Left ventricle myocardium inferior (tissue), 1 donor: ENCODE results near the gene TAGLN. TPM values are rescaled to one million over a fixed set of nuclear protein-coding genes. Genes with fewer than 3 reads are reported as not detected.
A peak's percentile ranks its signal among the peaks of the same experiment; 100 is the strongest.

Source experiments
- DNase-seq: peaks from one replicate; pipeline ENCODE4 v3.0.0-alpha.2; 2020
- H3K27ac ChIP-seq: fragments of 200-600 bp; replicated peaks from 2 replicates; pipeline ENCODE4 v1.8.0; 2021
- H3K27me3 ChIP-seq: fragments of 200-600 bp; 2 replicates; pipeline ENCODE4 v1.8.0; 2021; ENCODE audit warnings: low read depth
- H3K36me3 ChIP-seq: fragments of 200-600 bp; 2 replicates; pipeline ENCODE4 v1.8.0; 2021
- H3K4me1 ChIP-seq: fragments of 200-600 bp; 2 replicates; pipeline ENCODE4 v1.8.0; 2021
- H3K4me3 ChIP-seq: fragments of 200-600 bp; 2 replicates; pipeline ENCODE4 v1.8.0; 2021; ENCODE audit warnings: mild to moderate bottlenecking, moderate library complexity
- H3K9me3 ChIP-seq: fragments of 200-600 bp; replicated peaks from 2 replicates; pipeline ENCODE4 v1.8.0; 2021
- intact Hi-C: fragments of 100-400 bp; cut with micrococcal nuclease; formaldehyde crosslinking; loops from one replicate; pipeline ENCODE4 v1.11.0; 2022
- total RNA-seq: library from RNA; stranded (reverse); fragmentation: NEBNext Ultra II Directional; extraction: Animal tissue kit (Norgen Biotek cat#: 25700); gene quantifications from one replicate; pipeline ENCODE4 v1.2.1, GENCODE V29; 2021
- TF ChIP-seq, protein P1 (sequence below): fragments of 200-600 bp; IDR thresholded peaks from 2 replicates; pipeline ENCODE4 v1.8.0; 2021; ENCODE audit warnings: antibody characterized with exemption, mild to moderate bottlenecking, borderline replicate concordance
- donor health status: DM: no; HTN: yes; CAD: no; lungs with severe emphysema.

Gene TAGLN
- total RNA-seq, 1 donor from 2014 or later: 113 TPM

DNA sequence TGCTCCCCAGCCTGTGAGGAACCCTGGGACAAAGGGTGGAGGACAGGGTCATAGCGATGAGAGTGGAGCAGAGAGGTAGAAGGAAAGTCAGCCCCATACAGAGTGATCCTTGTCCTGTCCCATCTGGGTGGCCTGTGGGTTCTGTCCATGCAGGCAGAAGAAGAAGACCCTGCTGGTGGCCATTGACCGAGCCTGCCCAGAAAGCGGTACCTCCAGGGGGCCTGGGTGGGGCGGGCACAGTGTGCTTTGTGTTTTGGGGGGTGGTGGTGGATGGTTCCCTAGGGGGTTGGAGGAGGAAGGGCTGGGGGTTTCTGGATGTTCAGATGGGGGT lies 12.8 kb upstream of the TAGLN start:
- intact Hi-C loops: no loop called here
- no peak for DNase-seq
- Histone ChIP-seq H3K4me1 (peaks cover 3% of the 10 kb centered on the region), H3K4me3 (no peak overlapping the region), H3K36me3 (peaks cover 84% of the 10 kb centered on the region), H3K27ac (peak overlapping the region; percentile 33), H3K27me3 (no peaks in the 10 kb centered on the region), H3K9me3 (no peaks in the 10 kb centered on the region)
- TF ChIP-seq, protein P1, sequence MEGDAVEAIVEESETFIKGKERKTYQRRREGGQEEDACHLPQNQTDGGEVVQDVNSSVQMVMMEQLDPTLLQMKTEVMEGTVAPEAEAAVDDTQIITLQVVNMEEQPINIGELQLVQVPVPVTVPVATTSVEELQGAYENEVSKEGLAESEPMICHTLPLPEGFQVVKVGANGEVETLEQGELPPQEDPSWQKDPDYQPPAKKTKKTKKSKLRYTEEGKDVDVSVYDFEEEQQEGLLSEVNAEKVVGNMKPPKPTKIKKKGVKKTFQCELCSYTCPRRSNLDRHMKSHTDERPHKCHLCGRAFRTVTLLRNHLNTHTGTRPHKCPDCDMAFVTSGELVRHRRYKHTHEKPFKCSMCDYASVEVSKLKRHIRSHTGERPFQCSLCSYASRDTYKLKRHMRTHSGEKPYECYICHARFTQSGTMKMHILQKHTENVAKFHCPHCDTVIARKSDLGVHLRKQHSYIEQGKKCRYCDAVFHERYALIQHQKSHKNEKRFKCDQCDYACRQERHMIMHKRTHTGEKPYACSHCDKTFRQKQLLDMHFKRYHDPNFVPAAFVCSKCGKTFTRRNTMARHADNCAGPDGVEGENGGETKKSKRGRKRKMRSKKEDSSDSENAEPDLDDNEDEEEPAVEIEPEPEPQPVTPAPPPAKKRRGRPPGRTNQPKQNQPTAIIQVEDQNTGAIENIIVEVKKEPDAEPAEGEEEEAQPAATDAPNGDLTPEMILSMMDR: no peak

DNA sequence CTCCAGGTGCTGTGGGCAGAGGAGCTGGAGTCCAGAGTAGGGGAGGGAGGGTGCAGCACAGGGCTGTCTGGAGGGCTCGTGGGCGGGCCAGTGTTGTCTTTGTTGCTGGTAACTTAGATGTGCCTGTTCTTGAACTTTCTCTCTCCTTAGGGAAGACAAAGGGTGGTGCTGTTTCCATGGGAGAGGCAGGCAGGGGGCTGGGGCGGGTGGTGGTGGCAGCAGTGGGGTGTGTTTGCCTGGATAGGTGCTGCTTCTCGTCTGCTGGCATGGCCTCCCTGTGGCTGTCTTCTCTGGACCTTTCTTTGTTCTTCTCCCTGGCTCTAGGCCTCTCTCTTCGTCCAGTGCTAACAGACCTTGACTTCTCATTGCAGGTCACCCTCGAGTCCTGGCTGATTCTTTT lies 12.2 kb upstream of the TAGLN start:
- TF ChIP-seq, protein P1: no peak
- Histone ChIP-seq H3K4me3 (no peak overlapping the region), H3K4me1 (no peaks in the 10 kb centered on the region), H3K9me3 (no peaks in the 10 kb centered on the region), H3K36me3 (peaks cover 88% of the 10 kb centered on the region), H3K27ac (no peak overlapping the region), H3K27me3 (no peaks in the 10 kb centered on the region)
- DNase-seq: no peak
- intact Hi-C loops: no loop called here

DNA sequence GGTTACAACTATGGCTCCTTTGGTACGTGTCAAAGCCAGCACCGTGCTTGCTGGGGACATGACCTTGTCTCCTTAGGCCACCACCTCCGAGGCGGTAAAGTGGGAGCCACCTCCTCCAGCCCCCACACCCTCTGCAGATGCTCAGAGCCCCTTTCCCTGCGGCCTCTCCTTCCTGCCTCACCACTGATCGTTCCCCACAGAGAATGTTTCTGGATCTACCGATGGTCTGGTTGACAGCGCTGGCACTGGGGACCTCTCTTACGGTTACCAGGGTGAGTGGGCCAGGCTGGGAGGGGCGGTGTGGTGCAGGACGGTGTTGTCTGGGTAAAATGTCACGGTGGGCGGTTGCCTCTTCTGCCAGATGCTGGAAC lies 11.8 kb upstream of the TAGLN start:
- intact Hi-C loops: no loop called here
- no peaks in the 10 kb centered on the region for H3K27me3 ChIP-seq
- no peaks in the 10 kb centered on the region for H3K9me3 ChIP-seq
- H3K27ac ChIP-seq: no peak overlapping the region
- H3K4me3 ChIP-seq: no peak overlapping the region
- TF ChIP-seq, protein P1: no peak
- H3K36me3 ChIP-seq: peaks cover 88% of the 10 kb centered on the region
- H3K4me1 ChIP-seq: no peaks in the 10 kb centered on the region
- no peak for DNase-seq

DNA sequence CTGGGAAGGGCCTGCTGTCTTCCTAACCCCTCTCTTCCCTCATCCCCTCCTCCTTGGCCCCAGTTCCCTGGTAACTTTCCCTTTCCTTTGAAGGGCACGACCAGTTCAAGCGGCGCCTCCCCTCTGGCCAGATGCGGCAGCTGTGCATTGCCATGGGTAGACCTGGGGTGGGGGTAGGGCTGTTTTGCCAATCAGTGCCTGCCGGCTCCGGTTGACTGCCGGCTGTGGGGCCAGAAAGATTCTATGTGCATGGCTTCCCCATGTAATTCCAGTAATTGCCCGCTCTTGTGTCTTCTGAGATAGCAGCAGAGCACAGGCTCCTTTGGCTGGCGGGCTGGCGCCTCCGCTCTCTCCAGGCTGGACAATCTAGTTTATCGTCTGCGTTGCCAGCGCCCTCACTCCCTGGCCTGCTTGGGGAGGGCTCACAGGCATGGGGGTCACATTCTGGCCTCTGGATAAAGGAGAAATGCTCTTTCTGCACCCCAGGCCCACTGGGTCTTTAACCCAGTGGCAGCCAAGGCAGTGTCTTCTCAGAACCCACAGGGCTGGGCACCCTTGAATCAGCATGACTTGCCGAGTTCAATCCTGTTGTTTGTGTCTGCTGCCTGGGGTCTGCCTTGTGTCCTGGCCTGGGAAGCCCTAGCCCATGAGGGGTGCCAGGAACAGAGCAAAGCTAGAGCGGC lies 11.2 kb upstream of the TAGLN start:
- Histone ChIP-seq H3K4me1 (no peaks in the 10 kb centered on the region), H3K36me3 (peaks cover 88% of the 10 kb centered on the region), H3K9me3 (no peaks in the 10 kb centered on the region), H3K27me3 (no peaks in the 10 kb centered on the region), H3K27ac (no peak overlapping the region), H3K4me3 (no peak overlapping the region)
- intact Hi-C loops: no loop called here
- TF ChIP-seq, protein P1: no peak
- no peak for DNase-seq

DNA sequence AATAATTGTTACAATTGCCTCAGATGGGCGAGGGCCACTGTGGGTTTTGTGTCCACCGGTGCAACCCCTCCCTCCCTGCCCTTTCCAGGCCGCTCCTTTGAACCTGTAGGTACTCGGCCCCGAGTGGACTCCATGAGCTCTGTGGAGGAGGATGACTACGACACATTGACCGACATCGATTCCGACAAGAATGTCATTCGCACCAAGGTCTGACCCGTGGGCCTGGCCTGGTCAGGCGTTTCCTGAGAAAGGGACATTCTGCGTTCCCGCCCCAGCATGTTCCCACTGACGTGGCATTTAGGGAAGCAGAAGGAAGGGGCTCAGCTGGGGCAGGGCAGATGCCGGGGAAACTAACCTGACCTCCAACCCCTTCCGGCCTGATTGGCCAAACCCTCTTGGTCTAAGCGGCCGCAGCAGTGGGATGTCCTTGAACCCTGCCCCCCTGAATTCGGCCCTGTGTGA lies 10.5 kb upstream of the TAGLN start:
- Histone ChIP-seq H3K9me3 (no peaks in the 10 kb centered on the region), H3K4me1 (no peaks in the 10 kb centered on the region), H3K4me3 (no peak overlapping the region), H3K27ac (peak overlapping the region; percentile 23), H3K27me3 (no peaks in the 10 kb centered on the region), H3K36me3 (peaks cover 88% of the 10 kb centered on the region)
- TF ChIP-seq, protein P1: no peak
- DNase-seq: no peak
- intact Hi-C loops: no loop called here
